ENCODE measurements around the gene TBC1D2. TPM values are rescaled to one million over a fixed set of nuclear protein-coding genes. Genes with fewer than 3 reads are reported as not detected.

TBC1D2 gene
- total and polyA plus RNA-seq, 10 of the 15 experiments (the other 5 are each of a cell fraction or from before 2014, with no cell fraction given): 0.04 to 1.6 (median 1.1) TPM

- RAD21 ChIA-PET (ENCODE audit: unreplicated experiment): no interaction called here
- WGBS (ENCODE audit: insufficient coverage, insufficient replicate concordance, low lambda C conversion rate, missing lambda C conversion rate): 61% methylated on average over 3 of the region's 3 CpGs
- CTCF ChIA-PET: interaction anchor here (0.5 to 1.7 kb wide), 3 partner anchors 35 to 161 kb away, joined by 3 to 6 read pairs (median 4); no protein-coding TSS in a partner anchor
- no peaks in the 10 kb centered on the region for H3K4me1 ChIP-seq (ENCODE audit: control insufficient read depth, insufficient read depth, low read length)
- H3K79me2 ChIP-seq (ENCODE audit: control insufficient read depth, insufficient read depth, low read length): no peaks in the 10 kb centered on the region
- no peak overlapping the region for H2AFZ ChIP-seq (ENCODE audit: control insufficient read depth, low read depth, low read length)
- POLR2A ChIA-PET: no interaction called here
- H3K9ac ChIP-seq (ENCODE audit: control insufficient read depth, insufficient read depth, low read length): no peak overlapping the region
- H3K4me2 ChIP-seq (ENCODE audit: control insufficient read depth, insufficient read depth): no peak overlapping the region
- no peak for DNase-seq (ENCODE audit: low read depth, low spot score)
- H3K4me3 ChIP-seq: no peak overlapping the region
- BruUV-seq (replicated peaks): no TSS peak
- H3K27me3 ChIP-seq (replicated peaks in 1 of 2; ENCODE audit: control insufficient read depth in 2 of 2, insufficient read depth in 2 of 2, low read length in 1 of 2): no peaks in the 10 kb centered on the region
- ATAC-seq: no peak
- SMC1A ChIA-PET (ENCODE audit: uncharacterized antibody, unreplicated experiment): no interaction called here
- H3K27ac ChIP-seq (ENCODE audit: control insufficient read depth, insufficient read depth): no peak overlapping the region
- H3K9me3 ChIP-seq (replicated peaks; ENCODE audit: control insufficient read depth, insufficient read depth, low read length): no peaks in the 10 kb centered on the region
- in situ Hi-C loops (cut with MboI) (no loop called here), intact Hi-C loops (cut with micrococcal nuclease; ENCODE audit: unreplicated experiment) (no loop called here)
- H4K20me1 ChIP-seq (ENCODE audit: control insufficient read depth, insufficient read depth): no peaks in the 10 kb centered on the region
- FAIRE-seq: no peak
- H3K36me3 ChIP-seq (ENCODE audit: control insufficient read depth in 2 of 2, insufficient read depth in 2 of 2, low read length in 1 of 2): no peaks in the 10 kb centered on the region
- TF ChIP-seq ZNF274 (IDR thresholded peaks at IDR 0.05; ENCODE audit: insufficient read depth, insufficient read length) (no peak), RUNX3 (IDR thresholded peaks at IDR 0.05; ENCODE audit: low read length) (no peak), BHLHE40 (IDR thresholded peaks at IDR 0.05; ENCODE audit: borderline replicate concordance in 1 of 2, low read depth in 2 of 2, low read length in 1 of 2) (no peak), RAD21 (IDR thresholded peaks at IDR 0.05; ENCODE audit: insufficient read depth, low read depth, low read length) (no peak), SP1 (IDR thresholded peaks at IDR 0.05; ENCODE audit: low read depth, low read length) (no peak), EZH2 (IDR thresholded peaks at IDR 0.05; ENCODE audit: borderline replicate concordance, control insufficient read depth, low read depth, low read length) (no peak), E2F4 (IDR thresholded peaks at IDR 0.05; ENCODE audit: low read depth, low read length) (no peak), SKIL (IDR thresholded peaks at IDR 0.05; ENCODE audit: low read depth, poor library complexity, severe bottlenecking) (no peak), PRDM15 (CRISPR knock-in tag; IDR thresholded peaks at IDR 0.05) (no peak)
- TF ChIP-seq, protein P1, sequence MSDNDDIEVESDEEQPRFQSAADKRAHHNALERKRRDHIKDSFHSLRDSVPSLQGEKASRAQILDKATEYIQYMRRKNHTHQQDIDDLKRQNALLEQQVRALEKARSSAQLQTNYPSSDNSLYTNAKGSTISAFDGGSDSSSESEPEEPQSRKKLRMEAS (IDR thresholded peaks at IDR 0.05; ENCODE audit: low read depth, low read length): no peak
- TF ChIP-seq, protein P2, sequence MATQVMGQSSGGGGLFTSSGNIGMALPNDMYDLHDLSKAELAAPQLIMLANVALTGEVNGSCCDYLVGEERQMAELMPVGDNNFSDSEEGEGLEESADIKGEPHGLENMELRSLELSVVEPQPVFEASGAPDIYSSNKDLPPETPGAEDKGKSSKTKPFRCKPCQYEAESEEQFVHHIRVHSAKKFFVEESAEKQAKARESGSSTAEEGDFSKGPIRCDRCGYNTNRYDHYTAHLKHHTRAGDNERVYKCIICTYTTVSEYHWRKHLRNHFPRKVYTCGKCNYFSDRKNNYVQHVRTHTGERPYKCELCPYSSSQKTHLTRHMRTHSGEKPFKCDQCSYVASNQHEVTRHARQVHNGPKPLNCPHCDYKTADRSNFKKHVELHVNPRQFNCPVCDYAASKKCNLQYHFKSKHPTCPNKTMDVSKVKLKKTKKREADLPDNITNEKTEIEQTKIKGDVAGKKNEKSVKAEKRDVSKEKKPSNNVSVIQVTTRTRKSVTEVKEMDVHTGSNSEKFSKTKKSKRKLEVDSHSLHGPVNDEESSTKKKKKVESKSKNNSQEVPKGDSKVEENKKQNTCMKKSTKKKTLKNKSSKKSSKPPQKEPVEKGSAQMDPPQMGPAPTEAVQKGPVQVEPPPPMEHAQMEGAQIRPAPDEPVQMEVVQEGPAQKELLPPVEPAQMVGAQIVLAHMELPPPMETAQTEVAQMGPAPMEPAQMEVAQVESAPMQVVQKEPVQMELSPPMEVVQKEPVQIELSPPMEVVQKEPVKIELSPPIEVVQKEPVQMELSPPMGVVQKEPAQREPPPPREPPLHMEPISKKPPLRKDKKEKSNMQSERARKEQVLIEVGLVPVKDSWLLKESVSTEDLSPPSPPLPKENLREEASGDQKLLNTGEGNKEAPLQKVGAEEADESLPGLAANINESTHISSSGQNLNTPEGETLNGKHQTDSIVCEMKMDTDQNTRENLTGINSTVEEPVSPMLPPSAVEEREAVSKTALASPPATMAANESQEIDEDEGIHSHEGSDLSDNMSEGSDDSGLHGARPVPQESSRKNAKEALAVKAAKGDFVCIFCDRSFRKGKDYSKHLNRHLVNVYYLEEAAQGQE (IDR thresholded peaks at IDR 0.05; ENCODE audit: low read depth, low read length): no peak
Observed at GRCh38 chr9:98240475-98240874, 15.0 kb downstream of the TBC1D2 start.
